Islet precursor cell (in vitro differentiated cells): ENCODE measurements around the gene DIDO1.

Experiments
- DNase-seq: peaks from one replicate; pipeline ENCODE4 v3.0.0-alpha.2; 2018

DIDO1 gene

GRCh38 chr20:62926229-62927127 is at the start of gene DIDO1:
Gene DIDO1 (minus strand): TSS chr20:62926505.
- DNase-seq = peak; percentile 94

GRCh38 chr20:62975251-62975760 is 49.0 kb upstream of the DIDO1 start:
- no peak for DNase-seq

- no peak for DNase-seq
These were observed 46.8 kb upstream of the DIDO1 start for GRCh38 chr20:62972845-62973745.

GRCh38 chr20:62971950-62972844 is 45.9 kb upstream of the DIDO1 start:
- peak; percentile 95 for DNase-seq

- DNase-seq = no peak
These were observed 45.1 kb upstream of the DIDO1 start for GRCh38 chr20:62971211-62971949.

GRCh38 chr20:62970307-62971210 is 44.3 kb upstream of the DIDO1 start:
- DNase-seq = peak; percentile 74

- DNase-seq = no peak
These were observed 43.6 kb upstream of the DIDO1 start for GRCh38 chr20:62969939-62970306.

- DNase-seq = no peak
These were observed 43.0 kb upstream of the DIDO1 start for GRCh38 chr20:62969179-62969760.

- no peak for DNase-seq
These were observed 42.3 kb upstream of the DIDO1 start for GRCh38 chr20:62968378-62969178.

GRCh38 chr20:62967628-62968351 is 41.5 kb upstream of the DIDO1 start:
- no peak for DNase-seq

GRCh38 chr20:62967149-62967501 is 40.8 kb upstream of the DIDO1 start:
- no peak for DNase-seq

- DNase-seq = no peak
These were observed 40.2 kb upstream of the DIDO1 start for GRCh38 chr20:62966212-62967148.

- DNase-seq = no peak
These were observed 39.1 kb upstream of the DIDO1 start for GRCh38 chr20:62965363-62965771.

GRCh38 chr20:62964700-62965099 is 38.4 kb upstream of the DIDO1 start:
- no peak for DNase-seq

- DNase-seq = no peak
These were observed 37.5 kb upstream of the DIDO1 start for GRCh38 chr20:62963614-62964397.

- no peak for DNase-seq
These were observed 36.7 kb upstream of the DIDO1 start for GRCh38 chr20:62962891-62963613.
